AG04449 (cell line): Measurements from ENCODE around the gene SEC63.

Experiments used
- CTCF ChIA-PET: fragments of 350-600 bp; formaldehyde crosslinking; extraction: SDS; loops from one replicate; lab custom pipeline; 2021; ENCODE audit warnings: antibody characterized with exemption; lab: Yijun Ruan, JAX
- POLR2A ChIA-PET: fragments of 400-600, 350-600 bp; formaldehyde crosslinking; extraction: SDS; loops from one replicate; lab custom pipeline; 2020; ENCODE audit warnings: antibody characterized with exemption, inconsistent platforms; lab: Yijun Ruan, JAX
- DNase-seq: peaks from one replicate; pipeline ENCODE4 v3.0.0-alpha.2; 2010; ENCODE audit warnings: low read depth, low spot score
- H3K4me3 ChIP-seq: 2 replicates; pipeline ENCODE4 v1.5.1; 2011; ENCODE audit warnings: low read depth, mild to moderate bottlenecking, control low read depth, low read length
- CTCF ChIP-seq: IDR thresholded peaks from one replicate; pipeline ENCODE4 v1.5.1; 2011; ENCODE audit warnings: mild to moderate bottlenecking, moderate library complexity, low read length, control low read depth, inconsistent platforms; ENCODE audit not compliant: insufficient read depth; ENCODE audit errors: missing control alignments

Gene SEC63

GRCh38 chr6:107833136-107833535 is 124.9 kb downstream of the SEC63 start:
- CTCF ChIA-PET: interaction anchor here (9.1 kb wide), 1 partner anchor 14 kb away, joined by 54 read pairs; no protein-coding TSS in a partner anchor
- no peak overlapping the region for H3K4me3 ChIP-seq
- DNase-seq: no peak
- no peak for TF ChIP-seq CTCF
- POLR2A ChIA-PET: no interaction called here

- no peak for DNase-seq
- CTCF ChIA-PET: interaction anchor here (2.1 to 9.1 kb wide), 2 partner anchors 10 to 15 kb away, joined by 7 to 54 read pairs; no protein-coding TSS in a partner anchor
- TF ChIP-seq CTCF: no peak
- H3K4me3 ChIP-seq: no peak overlapping the region
- POLR2A ChIA-PET: no interaction called here
These were observed 125.6 kb downstream of the SEC63 start for GRCh38 chr6:107832151-107833056.

- H3K4me3 ChIP-seq: no peak overlapping the region
- POLR2A ChIA-PET: no interaction called here
- DNase-seq: no peak
- TF ChIP-seq CTCF: no peak
- CTCF ChIA-PET: interaction anchor here (1.0 to 9.1 kb wide), 2 partner anchors 17 to 101 kb away, joined by 3 to 54 read pairs; no protein-coding TSS in a partner anchor
These were observed 127.9 kb downstream of the SEC63 start for GRCh38 chr6:107830060-107830459.

- TF ChIP-seq CTCF: no peak
- CTCF ChIA-PET: interaction anchor here (0.8 to 1.0 kb wide), 2 partner anchors 17 to 20 kb away, joined by 3 to 4 read pairs; no protein-coding TSS in a partner anchor
- POLR2A ChIA-PET: no interaction called here
- DNase-seq: no peak
- no peak overlapping the region for H3K4me3 ChIP-seq
These were observed 130.5 kb downstream of the SEC63 start for GRCh38 chr6:107827541-107827940.

- no peak for TF ChIP-seq CTCF
- no peak overlapping the region for H3K4me3 ChIP-seq
- DNase-seq: no peak
- ChIA-PET CTCF (no interaction called here), POLR2A (no interaction called here)
These were observed 134.9 kb downstream of the SEC63 start for GRCh38 chr6:107823047-107823557.
